OCI-LY1 (cell line): Measurements from ENCODE around the gene POPDC3.

Experiments used
- CTCF ChIP-seq: fragments of 200-600 bp; sonication (generic), shearing (Covaris generic); IDR thresholded peaks from 2 replicates; pipeline ENCODE4 v1.5.1; 2017; ENCODE audit warnings: mild to moderate bottlenecking, antibody characterized with exemption, low read length, moderate library complexity, mixed read lengths
- EZH2 ChIP-seq: fragments of 200-600 bp; sonication (generic), shearing (Covaris generic); IDR thresholded peaks from 2 replicates; pipeline ENCODE4 v1.8.0; 2017; ENCODE audit warnings: borderline replicate concordance, mixed run types, mild to moderate bottlenecking, antibody characterized with exemption, low read length, moderate library complexity, mixed read lengths

DNA sequence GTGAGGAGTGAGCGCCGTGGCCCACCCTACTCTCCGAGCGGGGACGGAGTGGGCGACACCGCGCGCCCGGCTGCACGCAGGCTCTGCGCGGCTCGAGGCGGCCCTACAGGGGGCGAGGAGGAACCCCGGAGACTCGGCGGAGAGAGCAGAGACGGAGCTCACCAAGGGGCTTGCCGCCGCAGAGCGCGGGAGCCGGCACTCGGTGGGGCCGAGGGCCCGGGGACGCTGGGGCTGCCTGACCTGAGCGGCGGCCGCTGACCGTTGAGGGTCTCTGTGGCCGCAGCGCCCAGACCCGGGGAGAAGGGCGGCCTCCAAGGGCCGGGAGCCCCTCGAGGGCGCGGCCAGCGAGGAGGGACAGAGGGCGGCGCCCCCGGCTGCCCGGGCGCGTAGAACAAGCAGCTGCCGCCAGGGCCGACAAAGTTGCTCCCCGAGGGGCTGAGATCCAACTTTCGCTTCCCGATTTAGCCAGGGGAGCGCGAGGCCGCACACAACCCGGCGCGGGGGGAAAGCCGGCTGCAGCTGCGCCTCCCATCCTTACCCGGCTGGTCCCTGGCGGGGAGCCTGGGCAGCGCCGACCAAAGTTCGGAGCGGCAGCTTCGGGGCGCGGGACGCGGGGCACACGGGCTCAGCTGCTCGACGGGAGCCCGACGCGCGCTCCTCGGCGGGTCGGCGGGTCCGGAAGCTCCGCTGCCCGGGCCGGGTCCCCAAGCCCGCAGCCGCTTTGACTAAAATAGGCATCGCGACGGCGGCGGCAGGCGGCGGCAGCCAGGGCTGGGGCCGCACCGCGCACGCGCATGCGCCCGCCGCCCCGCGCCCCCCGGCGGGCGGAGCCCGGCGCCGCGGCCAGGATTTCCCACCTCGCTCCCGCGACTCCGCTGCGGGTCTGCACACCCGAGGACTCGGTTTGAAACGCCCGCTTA is 43.1 kb downstream of the POPDC3 start:
- TF ChIP-seq CTCF (no peak), EZH2 (no peak)
